Measurements from ENCODE around the gene TMC3. TPM values are rescaled to one million over a fixed set of nuclear protein-coding genes. Genes with fewer than 3 reads are reported as not detected.
"Not testable (repeated sequence)": the region's sequence is repeated elsewhere in the genome, so short reads cannot be mapped to it uniquely, and the experiment has no call there.

The TMC3 gene
- total and polyA plus RNA-seq, 7 donors, result not detected

DNA sequence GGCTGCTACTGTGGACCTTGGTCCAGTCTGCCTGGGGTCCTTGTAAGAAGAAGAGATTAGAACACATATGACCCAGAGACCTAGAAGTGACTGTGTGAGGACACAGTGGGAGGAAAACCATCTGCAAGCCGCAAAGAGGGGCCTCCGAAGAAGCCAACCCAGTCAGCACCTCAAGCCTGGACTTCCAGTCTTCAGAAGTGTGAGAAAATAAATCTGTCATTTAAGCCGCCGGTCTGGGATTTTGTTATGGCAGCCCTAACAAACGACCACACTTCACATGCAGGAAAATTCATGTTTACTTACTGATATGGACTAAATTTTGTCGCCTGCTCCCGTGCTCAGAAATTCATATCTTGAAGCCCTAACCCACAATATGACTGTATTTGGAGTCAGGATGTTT lies 44.4 kb upstream of the TMC3 start:
- ATAC-seq, result no peak
- DNase-seq, result no peak

DNA sequence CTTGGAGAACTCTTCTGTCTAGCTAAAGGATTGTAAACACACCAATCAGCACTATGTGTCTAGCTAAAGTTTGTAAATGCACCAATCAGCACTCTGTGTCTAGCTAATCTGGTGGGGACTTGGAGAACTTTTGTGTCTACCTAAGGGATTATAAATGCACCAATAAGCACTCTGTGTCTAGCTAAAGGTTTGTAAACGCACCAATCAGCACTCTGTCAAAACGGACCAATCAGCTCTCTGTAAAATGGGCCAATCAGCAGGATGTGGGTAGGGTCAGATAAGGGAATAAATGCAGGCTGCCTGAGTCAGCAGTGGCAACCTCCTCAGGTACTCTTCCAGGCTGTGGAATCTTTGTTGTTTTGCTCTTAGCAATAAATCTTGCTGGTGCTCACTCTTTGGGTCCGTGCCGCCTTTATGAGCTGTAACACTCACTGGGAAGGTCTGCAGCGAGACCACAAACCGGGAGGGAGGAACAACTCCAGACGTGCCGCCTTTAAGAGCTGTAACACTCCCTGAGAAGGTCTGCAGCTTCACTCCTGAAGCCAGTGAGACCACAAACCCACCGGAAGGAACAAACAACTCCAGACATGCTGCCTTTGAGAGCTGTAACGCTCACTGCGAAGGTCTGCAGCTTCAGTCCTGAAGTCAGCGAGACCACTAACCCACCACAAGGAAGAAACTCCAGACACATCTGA lies 40.4 kb upstream of the TMC3 start:
- H3K4me3 ChIP-seq; H3K4me1 ChIP-seq; H3K27me3 ChIP-seq (ENCODE audit: insufficient read depth in 3 of 3, low read length in 2 of 3); intact Hi-C loops (cut with DNase I); H3K9me3 ChIP-seq; ATAC-seq; DNase-seq; H3K27ac ChIP-seq; H3K36me3 ChIP-seq (ENCODE audit: insufficient read depth in 1 of 2, low read depth in 1 of 2): not testable (repeated sequence)
- WGBS, 3 donors, result 80 to 84% (median 82%) methylated on average over 12 of the region's 12 CpGs

More for the DNA sequence above, 44.4 kb upstream of the TMC3 start:
- 71 to 77% (median 76%) methylated on average over 7 of the region's 7 CpGs for WGBS, 3 donors
- Histone ChIP-seq H3K27ac (no peak overlapping the region), H3K4me1 (no peaks in the 10 kb centered on the region), H3K4me3 (no peak overlapping the region), H3K27me3 (ENCODE audit: insufficient read depth in 3 of 3, low read length in 2 of 3) (no peaks in the 10 kb centered on the region), H3K36me3 (ENCODE audit: insufficient read depth in 1 of 2, low read depth in 1 of 2) (no peaks in the 10 kb centered on the region), H3K9me3 (no peaks in the 10 kb centered on the region)
- TF ChIP-seq, protein P1, sequence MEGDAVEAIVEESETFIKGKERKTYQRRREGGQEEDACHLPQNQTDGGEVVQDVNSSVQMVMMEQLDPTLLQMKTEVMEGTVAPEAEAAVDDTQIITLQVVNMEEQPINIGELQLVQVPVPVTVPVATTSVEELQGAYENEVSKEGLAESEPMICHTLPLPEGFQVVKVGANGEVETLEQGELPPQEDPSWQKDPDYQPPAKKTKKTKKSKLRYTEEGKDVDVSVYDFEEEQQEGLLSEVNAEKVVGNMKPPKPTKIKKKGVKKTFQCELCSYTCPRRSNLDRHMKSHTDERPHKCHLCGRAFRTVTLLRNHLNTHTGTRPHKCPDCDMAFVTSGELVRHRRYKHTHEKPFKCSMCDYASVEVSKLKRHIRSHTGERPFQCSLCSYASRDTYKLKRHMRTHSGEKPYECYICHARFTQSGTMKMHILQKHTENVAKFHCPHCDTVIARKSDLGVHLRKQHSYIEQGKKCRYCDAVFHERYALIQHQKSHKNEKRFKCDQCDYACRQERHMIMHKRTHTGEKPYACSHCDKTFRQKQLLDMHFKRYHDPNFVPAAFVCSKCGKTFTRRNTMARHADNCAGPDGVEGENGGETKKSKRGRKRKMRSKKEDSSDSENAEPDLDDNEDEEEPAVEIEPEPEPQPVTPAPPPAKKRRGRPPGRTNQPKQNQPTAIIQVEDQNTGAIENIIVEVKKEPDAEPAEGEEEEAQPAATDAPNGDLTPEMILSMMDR (IDR thresholded peaks at IDR 0.05), result no peak
- intact Hi-C loops (cut with DNase I), result no loop called here

DNA sequence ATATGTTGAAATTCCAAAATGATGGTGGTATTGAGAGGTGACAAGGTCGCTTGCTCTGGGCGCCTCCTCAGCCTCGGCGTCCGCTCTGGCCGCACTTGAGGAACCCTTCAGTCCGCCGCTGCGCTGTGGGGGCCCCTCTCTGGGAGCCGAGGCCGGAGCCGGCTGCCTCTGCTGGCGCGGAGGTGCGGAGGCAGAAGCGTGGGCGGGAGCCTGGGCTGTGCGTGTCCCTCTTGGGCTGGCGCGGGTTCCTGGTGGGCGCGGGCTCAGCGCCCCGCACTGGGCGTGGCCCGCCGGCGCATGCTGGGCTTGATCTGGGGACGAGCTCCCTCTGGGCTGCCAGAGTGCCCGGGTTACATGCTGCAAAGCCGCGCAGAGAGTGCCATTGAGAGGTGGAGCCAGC lies 39.8 kb upstream of the TMC3 start:
- intact Hi-C loops (cut with DNase I), result no loop called here
- Histone ChIP-seq H3K4me1 (no peaks in the 10 kb centered on the region), H3K4me3 (no peak overlapping the region), H3K27ac (no peak overlapping the region), H3K36me3 (ENCODE audit: insufficient read depth in 1 of 2, low read depth in 1 of 2) (no peaks in the 10 kb centered on the region), H3K27me3 (ENCODE audit: insufficient read depth in 3 of 3, low read length in 2 of 3) (peaks cover 0 to 3% (median 0%) of the 10 kb centered on the region in 3 donors), H3K9me3 (no peaks in the 10 kb centered on the region)
- WGBS, 3 donors, result 96 to 97% (median 96%) methylated on average over 32 of the region's 32 CpGs
- TF ChIP-seq, protein P1 (IDR thresholded peaks at IDR 0.05), result no peak
- DNase-seq, result no peak
- ATAC-seq, result no peak

DNA sequence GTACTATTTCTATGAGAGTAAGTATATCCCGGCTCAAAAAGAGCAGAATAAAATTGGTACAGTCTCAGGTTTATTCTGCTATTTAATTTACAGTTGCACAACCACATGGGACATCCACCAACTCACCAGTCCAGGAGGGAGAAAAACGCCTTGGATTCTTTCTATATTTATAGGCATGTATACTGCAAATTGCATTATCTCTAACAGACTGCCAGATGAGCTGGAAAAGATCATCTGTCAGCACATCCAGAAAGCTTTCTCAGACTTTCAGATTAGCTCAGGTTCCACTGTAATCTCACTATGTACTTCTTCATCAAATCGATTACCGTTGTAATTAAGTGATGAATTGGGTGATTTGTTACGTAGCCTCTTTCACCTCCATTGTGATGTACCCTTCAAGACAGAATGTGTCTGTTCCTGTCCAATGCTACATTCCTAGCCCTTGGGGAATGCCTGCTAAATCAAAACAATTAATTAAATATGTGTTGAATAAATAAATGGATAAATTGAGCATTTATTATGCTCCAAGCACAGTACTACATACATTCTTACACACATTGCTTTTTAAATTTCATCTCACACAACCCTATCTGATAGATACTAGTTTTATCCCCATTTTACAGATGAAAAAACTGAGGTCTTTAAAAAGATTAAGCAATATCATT lies 38.1 kb upstream of the TMC3 start:
- TF ChIP-seq, protein P1 (IDR thresholded peaks at IDR 0.05), result no peak
- Histone ChIP-seq H3K27me3 (ENCODE audit: insufficient read depth in 3 of 3, low read length in 2 of 3) (peaks cover 0 to 3% (median 0%) of the 10 kb centered on the region in 3 donors), H3K4me3 (no peak overlapping the region), H3K9me3 (no peaks in the 10 kb centered on the region), H3K27ac (no peak overlapping the region), H3K36me3 (ENCODE audit: insufficient read depth in 1 of 2, low read depth in 1 of 2) (no peaks in the 10 kb centered on the region), H3K4me1 (no peaks in the 10 kb centered on the region)
- intact Hi-C loops (cut with DNase I), result no loop called here
- WGBS, 3 donors, result 72 to 74% (median 74%) methylated on average over 5 of the region's 5 CpGs
- ATAC-seq, result no peak
- DNase-seq, result no peak

DNA sequence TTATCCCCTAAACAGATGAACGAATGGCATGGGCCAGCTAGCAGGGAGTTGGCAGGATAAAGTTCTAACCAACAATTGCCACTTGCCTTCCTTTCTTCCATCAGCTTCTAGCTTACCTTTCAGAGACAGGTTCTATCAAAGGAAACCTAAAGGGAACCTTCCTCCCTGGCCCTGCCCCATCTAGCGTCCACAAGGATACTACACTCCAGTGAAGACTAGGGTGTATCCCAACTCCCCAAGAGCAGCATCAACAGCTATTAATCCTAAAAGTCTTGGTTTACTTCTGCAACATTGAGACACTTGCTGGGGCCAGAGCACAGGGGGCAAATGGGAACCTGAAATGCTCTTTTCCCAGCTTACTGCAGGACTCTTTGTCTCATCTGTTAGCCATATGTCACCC lies 37.0 kb upstream of the TMC3 start:
- TF ChIP-seq, protein P1 (IDR thresholded peaks at IDR 0.05), result no peak
- no peak overlapping the region for H3K27ac ChIP-seq
- H3K9me3 ChIP-seq, result no peaks in the 10 kb centered on the region
- DNase-seq, result no peak
- ATAC-seq, result no peak
- H3K36me3 ChIP-seq (ENCODE audit: insufficient read depth in 1 of 2, low read depth in 1 of 2), result no peaks in the 10 kb centered on the region
- intact Hi-C loops (cut with DNase I), result no loop called here
- peaks cover 0 to 3% (median 0%) of the 10 kb centered on the region in 3 donors for H3K27me3 ChIP-seq (ENCODE audit: insufficient read depth in 3 of 3, low read length in 2 of 3)
- WGBS, 3 donors, result 74 to 79% (median 78%) methylated on average over 2 of the region's 2 CpGs
- H3K4me3 ChIP-seq, result no peak overlapping the region
- no peaks in the 10 kb centered on the region for H3K4me1 ChIP-seq
